ENCODE results near the gene USP13. TPM values are rescaled to one million over a fixed set of nuclear protein-coding genes. Genes with fewer than 3 reads are reported as not detected.

The USP13 gene
- total RNA-seq = 10 to 100 TPM; 11.4 to 17.3 (median 11.8) TPM

GRCh38 chr3:179652447-179653095 lies at the start of gene USP13:
Gene USP13 (plus strand): TSS chr3:179653040. CDS start chr3:179653226, 186 bp downstream.
- Histone ChIP-seq H3K4me3 (peak within 1 kb of the TSS; percentile 62 to 86 (median 80)), H3K36me3 (no peaks in the 10 kb centered on the region), H3K27me3 (no peaks in the 10 kb centered on the region), H3K27ac (peak within 1 kb of the TSS; percentile 87 to 94), H3K9me3 (no peaks in the 10 kb centered on the region), H3K4me1 (no peaks in the 10 kb centered on the region)
- intact Hi-C loops (cut with DNase I; ENCODE audit: low total_unique reads) = no loop called here
- no peak for TF ChIP-seq POLR2A (IDR thresholded peaks at IDR 0.05)
- TF ChIP-seq POLR2AphosphoS5 (IDR thresholded peaks at IDR 0.05) = no peak
- TF ChIP-seq CTCF (IDR thresholded peaks at IDR 0.05) = no peak
- DNase-seq (ENCODE audit: low spot score in 2 of 2) = peak; percentile 33 to 54

GRCh38 chr3:179603321-179603720 lies 49.5 kb upstream of the USP13 start:
- Histone ChIP-seq H3K36me3 (no peaks in the 10 kb centered on the region), H3K4me3 (peak overlapping the region in 2 of 3 donors; percentile 65 to 81), H3K9me3 (no peaks in the 10 kb centered on the region), H3K27ac (no peak overlapping the region), H3K4me1 (peaks cover 0 to 7% of the 10 kb centered on the region in 2 donors), H3K27me3 (no peaks in the 10 kb centered on the region)
- TF ChIP-seq POLR2AphosphoS5 (IDR thresholded peaks at IDR 0.05) (no peak), POLR2A (IDR thresholded peaks at IDR 0.05) (no peak), CTCF (IDR thresholded peaks at IDR 0.05) (no peak)
- no peak for DNase-seq (ENCODE audit: low spot score in 2 of 2)
- intact Hi-C loops (cut with DNase I; ENCODE audit: low total_unique reads) = no loop called here

GRCh38 chr3:179603831-179604230 lies 49.0 kb upstream of the USP13 start:
- peak overlapping the region; percentile 90 to 94 for H3K27ac ChIP-seq
- no peaks in the 10 kb centered on the region for H3K9me3 ChIP-seq
- intact Hi-C loops (cut with DNase I; ENCODE audit: low total_unique reads) = no loop called here
- peaks cover 0 to 7% of the 10 kb centered on the region in 2 donors for H3K4me1 ChIP-seq
- TF ChIP-seq POLR2AphosphoS5 (IDR thresholded peaks at IDR 0.05) = no peak
- no peak for TF ChIP-seq CTCF (IDR thresholded peaks at IDR 0.05)
- no peak for TF ChIP-seq POLR2A (IDR thresholded peaks at IDR 0.05)
- no peak for DNase-seq (ENCODE audit: low spot score in 2 of 2)
- H3K27me3 ChIP-seq = no peaks in the 10 kb centered on the region
- no peaks in the 10 kb centered on the region for H3K36me3 ChIP-seq
- peak overlapping the region; percentile 65 to 86 (median 81) for H3K4me3 ChIP-seq

GRCh38 chr3:179604321-179605078 lies 48.3 kb upstream of the USP13 start, which contains the start of the genes MRPL47 and NDUFB5:
Gene MRPL47 (minus strand): TSS chr3:179604638. CDS start chr3:179604624, 14 bp downstream.
Gene NDUFB5 (plus strand): TSS chr3:179604794. CDS start chr3:179604816, 22 bp downstream.
- TF ChIP-seq POLR2A (IDR thresholded peaks at IDR 0.05) (peak; percentile 78), POLR2AphosphoS5 (IDR thresholded peaks at IDR 0.05) (peak in 2 of 3 donors; percentile 75 to 93), CTCF (IDR thresholded peaks at IDR 0.05) (no peak)
- intact Hi-C loops (cut with DNase I; ENCODE audit: low total_unique reads) = no loop called here

More at GRCh38 chr3:179604321-179605078, 48.3 kb upstream of the USP13 start, which contains the start of the genes MRPL47 and NDUFB5:
- Histone ChIP-seq H3K9me3 (no peaks in the 10 kb centered on the region), H3K4me1 (peaks cover 0 to 7% of the 10 kb centered on the region in 2 donors), H3K27me3 (no peaks in the 10 kb centered on the region), H3K4me3 (peak within 1 kb of the TSS; percentile 65 to 86 (median 81)), H3K27ac (peak within 1 kb of the TSS; percentile 90 to 94), H3K36me3 (no peaks in the 10 kb centered on the region)
- peak; percentile 92 to 94 for DNase-seq (ENCODE audit: low spot score in 2 of 2)
